Ascending aorta (tissue), 2 donors: ENCODE data around the gene CFLAR. TPM values are rescaled to one million over a fixed set of nuclear protein-coding genes. Genes with fewer than 3 reads are reported as not detected.
"Not testable (repeated sequence)": the region's sequence is repeated elsewhere in the genome, so short reads cannot be mapped to it uniquely, and the experiment has no call there.

Experiments used
- DNase-seq, 2 donors: peaks; one replicate each; pipeline ENCODE4 v3.0.0-alpha.2; 2019; ENCODE audit warnings: low spot score in 2 of 2
- H3K27ac ChIP-seq, 2 donors: fragments of 200-600 bp; sonication (generic); one replicate each; pipeline ENCODE4 v1.5.1; 2016 to 2017; ENCODE audit warnings: mild to moderate bottlenecking in 1 of 2
- H3K27me3 ChIP-seq: fragments of 200-600 bp; sonication (generic); one replicate; pipeline ENCODE4 v1.5.1; 2017
- H3K36me3 ChIP-seq, 2 donors: fragments of 200-600 bp; sonication (generic); one replicate each; pipeline ENCODE4 v1.5.1; 2016
- H3K4me1 ChIP-seq, 2 donors: fragments of 200-600 bp; sonication (generic); one replicate each; pipeline ENCODE4 v1.5.1; 2016 to 2017; ENCODE audit warnings: mild to moderate bottlenecking in 1 of 2
- H3K4me3 ChIP-seq, 2 donors: fragments of 200-600 bp; sonication (generic); one replicate each; pipeline ENCODE4 v1.5.1; 2016 to 2017; ENCODE audit warnings: mild to moderate bottlenecking in 1 of 2
- H3K9me3 ChIP-seq, 2 donors: fragments of 200-600 bp; sonication (generic); one replicate each; pipeline ENCODE4 v1.5.1; 2016
- CTCF ChIP-seq, 3 experiments: fragments of 200-600 bp in 2 of 3; fragments of 450-650 bp in 1 of 3; sonication (generic) in 2 of 3; IDR thresholded peaks; one replicate each; pipeline ENCODE4 v1.5.1; 2016 to 2019; ENCODE audit warnings: antibody characterized with exemption in 3 of 3, mild to moderate bottlenecking in 1 of 3, moderate library complexity in 1 of 3
- intact Hi-C: fragments of 100-400 bp; cut with DNase I; formaldehyde crosslinking; loops from one replicate; pipeline ENCODE4 v1.15.1; 2023
- total RNA-seq: library from RNA; depleted of rRNA; stranded (reverse); fragments of >200 nt; gene quantifications from one replicate; pipeline ENCODE4 v1.1.0, GENCODE V29; 2016

The CFLAR gene
- total RNA-seq, 1 donor from 2014 or later: 112 TPM

DNA sequence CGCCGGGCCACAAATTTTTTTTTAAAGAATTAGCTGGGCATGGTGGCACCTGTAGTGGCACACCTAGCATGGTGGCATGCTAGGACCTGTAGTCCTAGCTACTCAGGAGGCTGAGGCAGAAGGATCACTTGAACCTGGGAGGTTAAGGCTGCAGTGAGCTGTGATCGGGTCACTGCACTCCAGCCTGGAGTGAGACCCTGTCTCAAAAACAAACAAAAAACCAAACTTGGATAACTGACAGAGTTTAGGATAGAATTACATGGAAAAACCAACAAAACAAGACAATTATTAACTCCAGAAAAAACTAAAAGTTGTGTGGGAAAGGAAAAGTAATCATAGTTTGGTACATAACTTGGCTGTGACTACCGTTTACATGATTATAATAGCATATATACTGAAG lies 1.6 kb upstream of the CFLAR start:
- intact Hi-C loops: loop anchor here (10.0 kb wide), 1 partner anchor 1150 kb away; the partner anchor contains the start of gene NOP58
- H3K27me3 ChIP-seq: no peaks in the 10 kb centered on the region
- no peaks in the 10 kb centered on the region for H3K9me3 ChIP-seq
- DNase-seq: no peak
- peaks cover 3% of the 10 kb centered on the region in 2 donors for H3K4me1 ChIP-seq
- H3K27ac ChIP-seq: no peak overlapping the region
- no peak for TF ChIP-seq CTCF (IDR thresholded peaks at IDR 0.05)
- no peak overlapping the region for H3K4me3 ChIP-seq
- H3K36me3 ChIP-seq: no peaks in the 10 kb centered on the region

GRCh38 chr2:201114846-201115245 lies 1.1 kb upstream of the CFLAR start:
- Histone ChIP-seq H3K4me1 (peaks cover 3 to 7% of the 10 kb centered on the region in 2 donors), H3K4me3 (peak overlapping the region in 1 of 2 donors; percentile 85), H3K36me3 (no peaks in the 10 kb centered on the region), H3K27ac (peak overlapping the region; percentile 4 to 99), H3K27me3 (no peaks in the 10 kb centered on the region), H3K9me3 (no peaks in the 10 kb centered on the region)
- intact Hi-C loops: loop anchor here (5.0 to 10.0 kb wide), 4 partner anchors 37 to 1150 kb away; partner anchors contain the start of genes FZD7, NIF3L1, NOP58 and PPIL3
- TF ChIP-seq CTCF (IDR thresholded peaks at IDR 0.05): no peak
- no peak for DNase-seq

DNA sequence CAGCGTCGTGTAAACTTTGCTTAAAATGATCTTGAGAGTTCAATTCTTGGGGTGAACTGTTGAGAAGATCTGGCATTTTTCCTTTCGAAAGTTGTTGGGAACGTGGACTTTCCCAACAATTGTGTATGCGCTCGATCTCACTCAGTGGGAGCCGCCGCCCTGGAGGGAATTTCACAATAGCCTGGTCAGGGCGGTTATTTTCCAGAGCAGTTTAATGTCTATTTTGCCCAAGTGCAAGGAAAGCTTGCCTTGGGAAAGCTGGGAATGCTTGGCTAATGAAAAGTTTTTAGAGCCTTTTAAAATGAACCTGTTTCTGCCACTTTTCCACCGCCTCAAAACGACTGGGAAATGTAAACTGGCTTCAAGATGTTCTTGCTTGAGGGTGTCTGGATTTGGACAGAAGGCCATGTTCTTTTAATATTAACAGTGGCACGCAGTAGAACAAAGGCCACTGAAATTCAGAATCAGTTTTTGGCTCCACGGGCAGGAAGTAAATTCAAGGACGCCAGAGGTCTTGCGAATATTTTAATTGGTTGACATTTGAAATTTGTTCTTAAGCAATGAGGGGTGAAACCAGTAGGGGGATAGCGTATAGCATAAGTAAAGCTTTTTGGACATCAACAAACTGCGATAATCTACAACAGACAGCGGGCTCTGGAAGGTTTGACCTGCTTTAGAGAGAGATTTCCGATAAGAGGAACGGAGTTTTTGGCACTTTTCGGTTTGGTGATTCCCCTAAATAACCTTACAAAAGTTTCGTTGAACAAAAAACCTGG lies 1.2 kb downstream of the CFLAR start:
- peaks cover 3 to 16% of the 10 kb centered on the region in 2 donors for H3K4me1 ChIP-seq
- no peaks in the 10 kb centered on the region for H3K36me3 ChIP-seq
- H3K27me3 ChIP-seq: no peaks in the 10 kb centered on the region
- TF ChIP-seq CTCF (IDR thresholded peaks at IDR 0.05): peak in 2 of 3 experiments; percentile 30 to 33
- peak in 1 of 2 donors; percentile 89 for DNase-seq
- H3K27ac ChIP-seq: peak overlapping the region; percentile 99
- peak overlapping the region; percentile 77 to 85 for H3K4me3 ChIP-seq
- no peaks in the 10 kb centered on the region for H3K9me3 ChIP-seq
- intact Hi-C loops: loop anchor here (5.0 to 10.0 kb wide), 4 partner anchors 35 to 1148 kb away; partner anchors contain the start of genes FZD7, NIF3L1, NOP58 and PPIL3

- intact Hi-C loops: loop anchor here (1.0 to 10.0 kb wide), 6 partner anchors 10 to 1147 kb away; partner anchors contain the start of genes FZD7, HYCC2, NIF3L1 and NOP58
- H3K36me3 ChIP-seq, DNase-seq, H3K9me3 ChIP-seq, H3K27me3 ChIP-seq: not testable (repeated sequence)
- Histone ChIP-seq H3K4me1 (peaks cover 3 to 16% of the 10 kb centered on the region in 2 donors), H3K4me3 (peak overlapping the region; percentile 77 to 85), H3K27ac (peak overlapping the region; percentile 99)
These were observed 1.8 kb downstream of the CFLAR start for GRCh38 chr2:201117735-201118094.

GRCh38 chr2:201118121-201118960 lies 2.4 kb downstream of the CFLAR start:
- intact Hi-C loops: loop anchor here (1.0 to 10.0 kb wide), 6 partner anchors 9 to 1146 kb away; partner anchors contain the start of genes FZD7, HYCC2, NIF3L1 and NOP58
- Histone ChIP-seq H3K27me3 (no peaks in the 10 kb centered on the region), H3K36me3 (no peaks in the 10 kb centered on the region), H3K4me3 (peak overlapping the region; percentile 77 to 85), H3K27ac (peak overlapping the region; percentile 99), H3K9me3 (no peaks in the 10 kb centered on the region), H3K4me1 (peaks cover 3 to 16% of the 10 kb centered on the region in 2 donors)
- peak in 2 of 3 experiments; percentile 3 to 53 for TF ChIP-seq CTCF (IDR thresholded peaks at IDR 0.05)
- peak; percentile 55 to 91 for DNase-seq
